Right lobe of liver (tissue), 4 donors: ENCODE measurements around the gene RERE.

Experiments
- POLR2A ChIP-seq: fragments of 450-650 bp; IDR thresholded peaks from one replicate; pipeline ENCODE4 v1.6.1; 2017; ENCODE audit warnings: antibody characterized with exemption, mild to moderate bottlenecking
- TF ChIP-seq, protein P1 (sequence below), 4 donors: fragments of 200-600 bp in 3 of 4; fragments of 450-650 bp in 1 of 4; IDR thresholded peaks; one replicate each; pipeline versions ENCODE4 v1.5.1 to v1.8.0; 2016 to 2022; ENCODE audit warnings: antibody characterized with exemption in 4 of 4, mild to moderate bottlenecking in 2 of 4
- donor health status: DM: no; HTN: no; CAD: no.
- donor health status: DM: no; HTN: no; CAD: no.
- donor health status: DM: no; HTN: yes; CAD: no.

GRCh38 chr1:8563944-8564537 lies 253.4 kb downstream of the RERE start:
- TF ChIP-seq, protein P1, sequence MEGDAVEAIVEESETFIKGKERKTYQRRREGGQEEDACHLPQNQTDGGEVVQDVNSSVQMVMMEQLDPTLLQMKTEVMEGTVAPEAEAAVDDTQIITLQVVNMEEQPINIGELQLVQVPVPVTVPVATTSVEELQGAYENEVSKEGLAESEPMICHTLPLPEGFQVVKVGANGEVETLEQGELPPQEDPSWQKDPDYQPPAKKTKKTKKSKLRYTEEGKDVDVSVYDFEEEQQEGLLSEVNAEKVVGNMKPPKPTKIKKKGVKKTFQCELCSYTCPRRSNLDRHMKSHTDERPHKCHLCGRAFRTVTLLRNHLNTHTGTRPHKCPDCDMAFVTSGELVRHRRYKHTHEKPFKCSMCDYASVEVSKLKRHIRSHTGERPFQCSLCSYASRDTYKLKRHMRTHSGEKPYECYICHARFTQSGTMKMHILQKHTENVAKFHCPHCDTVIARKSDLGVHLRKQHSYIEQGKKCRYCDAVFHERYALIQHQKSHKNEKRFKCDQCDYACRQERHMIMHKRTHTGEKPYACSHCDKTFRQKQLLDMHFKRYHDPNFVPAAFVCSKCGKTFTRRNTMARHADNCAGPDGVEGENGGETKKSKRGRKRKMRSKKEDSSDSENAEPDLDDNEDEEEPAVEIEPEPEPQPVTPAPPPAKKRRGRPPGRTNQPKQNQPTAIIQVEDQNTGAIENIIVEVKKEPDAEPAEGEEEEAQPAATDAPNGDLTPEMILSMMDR (IDR thresholded peaks at IDR 0.05), result no peak
- no peak for TF ChIP-seq POLR2A
